Body of pancreas (tissue), 4 donors: ENCODE data around the gene PIK3R5.

Experiments
- POLR2A ChIP-seq, 3 donors: fragments of 450-650 bp; IDR thresholded peaks; one replicate each; pipeline ENCODE4 v1.6.1; 2016; ENCODE audit warnings: antibody characterized with exemption in 3 of 3, mild to moderate bottlenecking in 2 of 3
- TF ChIP-seq, protein P1 (sequence below), 7 experiments: fragments of 450-650 bp in 4 of 7; fragments of 200-600 bp in 3 of 7; sonication (generic) in 3 of 7; IDR thresholded peaks; one replicate each; pipeline ENCODE4 v1.5.1; 2016 to 2019; ENCODE audit warnings: antibody characterized with exemption in 7 of 7

DNA sequence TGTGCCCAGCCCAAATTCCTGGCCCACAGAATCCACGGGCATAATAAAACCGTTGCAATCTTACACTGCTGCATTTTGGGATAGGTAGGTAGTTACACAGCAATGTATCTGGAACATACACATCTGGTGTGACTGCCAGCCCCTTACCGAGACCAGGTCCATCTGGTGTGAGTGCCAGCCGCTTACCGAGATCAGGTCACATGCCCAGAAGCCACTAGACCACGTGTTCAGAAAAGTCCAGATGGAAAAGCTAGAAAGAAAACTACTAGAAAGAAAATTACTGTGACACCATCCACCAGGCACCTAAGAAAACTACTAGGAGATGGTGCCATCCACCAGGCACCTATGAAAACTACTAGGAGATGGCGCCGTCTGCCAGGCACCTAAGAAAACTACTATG lies 19.4 kb downstream of the PIK3R5 start:
- TF ChIP-seq, protein P1, sequence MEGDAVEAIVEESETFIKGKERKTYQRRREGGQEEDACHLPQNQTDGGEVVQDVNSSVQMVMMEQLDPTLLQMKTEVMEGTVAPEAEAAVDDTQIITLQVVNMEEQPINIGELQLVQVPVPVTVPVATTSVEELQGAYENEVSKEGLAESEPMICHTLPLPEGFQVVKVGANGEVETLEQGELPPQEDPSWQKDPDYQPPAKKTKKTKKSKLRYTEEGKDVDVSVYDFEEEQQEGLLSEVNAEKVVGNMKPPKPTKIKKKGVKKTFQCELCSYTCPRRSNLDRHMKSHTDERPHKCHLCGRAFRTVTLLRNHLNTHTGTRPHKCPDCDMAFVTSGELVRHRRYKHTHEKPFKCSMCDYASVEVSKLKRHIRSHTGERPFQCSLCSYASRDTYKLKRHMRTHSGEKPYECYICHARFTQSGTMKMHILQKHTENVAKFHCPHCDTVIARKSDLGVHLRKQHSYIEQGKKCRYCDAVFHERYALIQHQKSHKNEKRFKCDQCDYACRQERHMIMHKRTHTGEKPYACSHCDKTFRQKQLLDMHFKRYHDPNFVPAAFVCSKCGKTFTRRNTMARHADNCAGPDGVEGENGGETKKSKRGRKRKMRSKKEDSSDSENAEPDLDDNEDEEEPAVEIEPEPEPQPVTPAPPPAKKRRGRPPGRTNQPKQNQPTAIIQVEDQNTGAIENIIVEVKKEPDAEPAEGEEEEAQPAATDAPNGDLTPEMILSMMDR (IDR thresholded peaks at IDR 0.05) = no peak
- no peak for TF ChIP-seq POLR2A (IDR thresholded peaks at IDR 0.05)
